HUES6 (cell line): ENCODE data around the gene RNF145.

Experiments used
- H3K27ac ChIP-seq: 2 replicates; pipeline ENCODE4 v1.7.0; 2013; ENCODE audit warnings: low read depth, mild to moderate bottlenecking, low read length, inconsistent platforms
- H3K27me3 ChIP-seq: 2 replicates; pipeline ENCODE4 v1.6.1; 2013; ENCODE audit warnings: low read length; ENCODE audit not compliant: control insufficient read depth, insufficient read depth
- H3K36me3 ChIP-seq: 2 replicates; pipeline ENCODE4 v1.6.1; 2013; ENCODE audit warnings: low read length; ENCODE audit not compliant: control insufficient read depth, insufficient read depth
- H3K4me1 ChIP-seq: 2 replicates; pipeline ENCODE4 v1.6.1; 2013; ENCODE audit warnings: low read length; ENCODE audit not compliant: control insufficient read depth, insufficient read depth
- H3K4me3 ChIP-seq: 2 replicates; pipeline ENCODE4 v1.5.1; 2013; ENCODE audit warnings: low read depth, low read length
- H3K9ac ChIP-seq: one replicate; pipeline ENCODE4 v1.6.1; 2013; ENCODE audit warnings: mild to moderate bottlenecking, low read length
- H3K9me3 ChIP-seq: 2 replicates; pipeline ENCODE4 v1.6.1; 2013; ENCODE audit warnings: low read depth, low read length; ENCODE audit not compliant: control insufficient read depth, insufficient read depth

RNF145 gene

DNA sequence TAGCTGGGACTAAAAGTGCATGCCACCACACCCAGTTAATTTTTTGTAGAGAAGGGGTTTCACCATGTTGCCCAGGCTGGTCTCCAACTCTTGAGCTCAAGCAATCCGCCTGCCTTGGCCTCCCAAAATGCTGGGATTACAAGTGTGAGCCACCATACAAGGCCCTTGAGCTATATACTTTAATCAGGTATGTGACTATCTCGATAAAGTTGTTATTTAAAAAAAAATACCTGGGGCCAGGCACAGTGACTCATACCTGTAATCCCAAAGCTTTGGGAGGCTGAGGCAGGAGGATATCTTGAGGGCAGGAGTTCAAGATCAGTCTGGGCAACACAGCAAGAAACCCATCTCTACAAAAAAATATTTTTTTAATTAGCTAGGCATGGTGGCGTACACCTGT lies 19.2 kb downstream of the RNF145 start:
- H3K4me1 ChIP-seq: no peaks in the 10 kb centered on the region; the same call in 1 of the 2 replicates
- H3K9ac ChIP-seq: no peak overlapping the region
- peaks cover 27% of the 10 kb centered on the region for H3K36me3 ChIP-seq
- H3K27ac ChIP-seq: no peak overlapping the region
- no peak overlapping the region for H3K4me3 ChIP-seq
- no peaks in the 10 kb centered on the region for H3K9me3 ChIP-seq
- H3K27me3 ChIP-seq: no peaks in the 10 kb centered on the region

DNA sequence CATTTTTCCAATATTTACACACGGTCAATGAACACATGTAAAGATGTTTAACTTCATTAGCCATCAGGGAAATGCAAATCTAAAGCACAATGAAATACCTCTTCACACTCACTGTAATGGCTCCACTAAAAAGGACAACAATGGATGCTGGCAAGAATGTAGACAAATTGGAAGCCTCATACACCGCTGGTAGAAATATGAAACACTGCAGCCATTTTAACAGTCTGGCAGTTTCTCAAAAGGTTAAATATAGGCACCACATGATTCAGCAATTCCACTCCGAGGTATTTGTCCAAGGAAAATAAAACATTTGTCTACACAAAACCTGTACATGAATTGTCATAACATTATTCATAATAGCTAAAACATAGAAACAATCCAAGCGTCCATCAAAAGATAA lies 20.0 kb downstream of the RNF145 start:
- H3K36me3 ChIP-seq: peaks cover 24% of the 10 kb centered on the region
- H3K27ac ChIP-seq: no peak overlapping the region
- H3K9me3 ChIP-seq: no peaks in the 10 kb centered on the region
- H3K4me1 ChIP-seq: peaks cover 3% of the 10 kb centered on the region
- H3K9ac ChIP-seq: no peak overlapping the region
- H3K27me3 ChIP-seq: no peaks in the 10 kb centered on the region
- no peak overlapping the region for H3K4me3 ChIP-seq

DNA sequence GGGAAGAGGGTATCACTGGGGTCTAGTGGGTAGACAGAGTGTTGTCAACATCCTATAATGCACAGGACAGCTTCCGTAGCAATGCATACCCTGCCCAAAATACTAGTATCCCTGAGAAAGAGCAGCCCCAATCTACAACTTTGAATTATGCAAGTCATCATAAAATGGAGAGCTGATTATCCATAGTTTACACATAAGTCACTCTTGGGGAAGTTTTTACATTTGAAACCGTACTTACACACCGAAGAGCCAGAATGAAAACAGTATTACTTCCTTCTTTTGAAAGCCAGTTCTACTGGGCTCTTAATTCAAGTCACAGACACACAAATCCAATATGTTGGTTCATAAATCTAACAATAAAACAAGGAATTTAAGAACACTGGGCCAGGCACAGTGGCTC lies 21.6 kb downstream of the RNF145 start:
- Histone ChIP-seq H3K9me3 (no peaks in the 10 kb centered on the region), H3K27me3 (no peaks in the 10 kb centered on the region), H3K4me3 (no peak overlapping the region), H3K27ac (no peak overlapping the region), H3K9ac (no peak overlapping the region), H3K4me1 (peaks cover 3% of the 10 kb centered on the region), H3K36me3 (peaks cover 13% of the 10 kb centered on the region)

DNA sequence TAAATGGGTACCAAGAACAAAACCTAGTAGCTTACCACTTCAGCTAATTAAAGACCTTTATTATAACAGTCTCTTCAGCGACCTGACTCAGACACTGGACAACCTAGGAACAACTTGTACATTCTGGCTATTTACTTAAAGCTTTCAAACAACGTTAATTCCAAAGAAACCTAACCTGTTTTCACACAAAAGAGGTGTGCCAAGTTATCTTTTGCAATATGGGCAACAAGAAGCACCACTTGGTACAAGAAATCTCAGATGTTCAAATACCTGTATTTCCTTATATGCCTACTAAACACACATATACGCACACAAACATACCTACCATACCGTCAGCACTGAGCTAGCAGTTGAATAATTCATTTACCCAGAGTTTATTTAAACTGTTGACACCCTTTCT lies 23.0 kb downstream of the RNF145 start:
- Histone ChIP-seq H3K4me3 (no peak overlapping the region), H3K36me3 (peaks cover 13% of the 10 kb centered on the region), H3K27me3 (no peaks in the 10 kb centered on the region), H3K9me3 (no peaks in the 10 kb centered on the region), H3K9ac (no peak overlapping the region), H3K4me1 (peaks cover 3% of the 10 kb centered on the region), H3K27ac (no peak overlapping the region)

GRCh38 chr5:159185773-159186172 lies 23.6 kb downstream of the RNF145 start:
- Histone ChIP-seq H3K4me3 (no peak overlapping the region), H3K9ac (no peak overlapping the region), H3K27ac (no peak overlapping the region), H3K4me1 (peaks cover 3% of the 10 kb centered on the region), H3K27me3 (no peaks in the 10 kb centered on the region), H3K9me3 (no peaks in the 10 kb centered on the region), H3K36me3 (peaks cover 13% of the 10 kb centered on the region)

- Histone ChIP-seq H3K4me1 (peaks cover 3% of the 10 kb centered on the region), H3K9me3 (no peaks in the 10 kb centered on the region), H3K9ac (no peak overlapping the region), H3K27ac (no peak overlapping the region), H3K36me3 (peaks cover 8% of the 10 kb centered on the region), H3K4me3 (no peak overlapping the region), H3K27me3 (no peaks in the 10 kb centered on the region)
These were observed 24.4 kb downstream of the RNF145 start for GRCh38 chr5:159184858-159185381.

- Histone ChIP-seq H3K4me1 (peaks cover 3% of the 10 kb centered on the region), H3K9ac (no peak overlapping the region), H3K36me3 (peaks cover 1% of the 10 kb centered on the region; the same call in 1 of the 2 replicates), H3K9me3 (no peaks in the 10 kb centered on the region), H3K27ac (no peak overlapping the region), H3K4me3 (no peak overlapping the region), H3K27me3 (no peaks in the 10 kb centered on the region)
These were observed 25.1 kb downstream of the RNF145 start for GRCh38 chr5:159184236-159184635.

DNA sequence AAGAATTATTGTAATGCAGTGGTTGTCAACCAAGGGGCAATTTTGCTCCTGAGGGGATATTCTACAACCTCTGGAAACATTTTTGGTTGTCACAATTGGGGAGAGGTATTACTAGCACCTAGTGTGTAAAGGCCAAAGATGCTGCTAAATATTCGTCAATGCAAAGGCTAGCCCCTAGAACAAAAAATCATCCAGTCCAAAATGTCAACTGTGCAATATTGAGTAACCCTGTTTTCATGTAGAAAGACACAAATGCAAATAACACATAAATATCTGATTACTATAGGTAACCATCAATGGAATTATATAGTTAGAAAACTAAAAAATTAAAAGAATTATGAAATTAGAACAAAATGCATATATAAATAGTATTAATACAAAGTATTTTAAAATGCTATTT lies 26.1 kb downstream of the RNF145 start:
- Histone ChIP-seq H3K36me3 (no peaks in the 10 kb centered on the region; the same call in 1 of the 2 replicates), H3K4me1 (peaks cover 3% of the 10 kb centered on the region), H3K4me3 (no peak overlapping the region), H3K27ac (no peak overlapping the region), H3K9me3 (no peaks in the 10 kb centered on the region), H3K27me3 (no peaks in the 10 kb centered on the region), H3K9ac (no peak overlapping the region)

GRCh38 chr5:159182691-159183090 lies 26.7 kb downstream of the RNF145 start:
- no peaks in the 10 kb centered on the region for H3K9me3 ChIP-seq
- H3K9ac ChIP-seq: no peak overlapping the region
- no peak overlapping the region for H3K4me3 ChIP-seq
- no peak overlapping the region for H3K27ac ChIP-seq
- peaks cover 3% of the 10 kb centered on the region for H3K4me1 ChIP-seq
- H3K36me3 ChIP-seq: no peaks in the 10 kb centered on the region; the same call in 1 of the 2 replicates
- no peaks in the 10 kb centered on the region for H3K27me3 ChIP-seq

DNA sequence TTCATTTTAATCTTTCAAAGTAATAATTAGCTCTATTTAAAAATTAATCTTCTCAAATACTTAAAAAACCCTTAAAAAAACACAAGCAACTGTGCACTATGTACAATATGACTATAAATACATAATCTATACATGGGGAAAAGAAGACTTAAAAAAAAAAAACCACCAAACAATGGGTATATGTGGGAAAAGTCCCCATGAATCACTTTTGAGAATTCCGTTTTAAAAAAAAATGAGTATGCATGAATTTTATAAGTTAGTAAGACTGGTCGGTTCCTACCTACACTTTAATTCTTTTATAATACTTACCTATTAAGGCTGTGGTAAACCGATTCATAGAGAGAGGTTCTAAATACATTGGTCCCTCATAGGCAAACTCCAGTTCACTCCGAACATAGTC lies 27.7 kb downstream of the RNF145 start:
- Histone ChIP-seq H3K4me1 (peaks cover 3% of the 10 kb centered on the region), H3K27me3 (no peaks in the 10 kb centered on the region), H3K27ac (no peak overlapping the region), H3K4me3 (no peak overlapping the region), H3K36me3 (no peaks in the 10 kb centered on the region; the same call in 1 of the 2 replicates), H3K9me3 (no peaks in the 10 kb centered on the region), H3K9ac (no peak overlapping the region)

- no peak overlapping the region for H3K27ac ChIP-seq
- no peaks in the 10 kb centered on the region for H3K9me3 ChIP-seq
- H3K27me3 ChIP-seq: no peaks in the 10 kb centered on the region
- no peak overlapping the region for H3K4me3 ChIP-seq
- no peak overlapping the region for H3K9ac ChIP-seq
- H3K36me3 ChIP-seq: no peaks in the 10 kb centered on the region; the same call in 1 of the 2 replicates
- peaks cover 3% of the 10 kb centered on the region for H3K4me1 ChIP-seq
These were observed 28.2 kb downstream of the RNF145 start for GRCh38 chr5:159181152-159181551.
